Trophoblast cell (in vitro differentiated cells and primary cell): ENCODE data around the gene RCL1.

Experiments
- DNase-seq, 2 donors: peaks; one replicate each; pipeline ENCODE4 v3.0.0-alpha.2; 2016
- H2AFZ ChIP-seq: 2 replicates; pipeline ENCODE4 v1.6.1; 2013; ENCODE audit warnings: low read length, moderate library complexity, mild to moderate bottlenecking; ENCODE audit not compliant: insufficient read depth, poor library complexity
- H2AK5ac ChIP-seq: 2 replicates; pipeline ENCODE4 v1.6.1; 2013; ENCODE audit warnings: mild to moderate bottlenecking, low read length
- H2BK120ac ChIP-seq: 2 replicates; pipeline ENCODE4 v1.6.1; 2013; ENCODE audit warnings: low read length, mild to moderate bottlenecking, moderate library complexity; ENCODE audit not compliant: insufficient read depth, poor library complexity
- H2BK12ac ChIP-seq: 2 replicates; pipeline ENCODE4 v1.6.1; 2013; ENCODE audit warnings: mild to moderate bottlenecking, low read length, moderate library complexity
- H2BK5ac ChIP-seq: 2 replicates; pipeline ENCODE4 v1.6.1; 2013; ENCODE audit warnings: low read length, low read depth, moderate library complexity, mild to moderate bottlenecking; ENCODE audit not compliant: poor library complexity
- H3K14ac ChIP-seq: 2 replicates; pipeline ENCODE4 v1.6.1; 2013; ENCODE audit warnings: mild to moderate bottlenecking, low read length
- H3K18ac ChIP-seq: 2 replicates; pipeline ENCODE4 v1.6.1; 2013; ENCODE audit warnings: mild to moderate bottlenecking, low read length
- H3K23ac ChIP-seq: 2 replicates; pipeline ENCODE4 v1.6.1; 2013; ENCODE audit warnings: low read length
- H3K27ac ChIP-seq: 2 replicates; pipeline ENCODE4 v1.5.1; 2013; ENCODE audit warnings: low read depth, mild to moderate bottlenecking, inconsistent platforms, low read length, moderate library complexity
- H3K27me3 ChIP-seq: 2 replicates; pipeline ENCODE4 v1.6.1; 2013; ENCODE audit warnings: inconsistent platforms, mild to moderate bottlenecking, low read length, moderate library complexity; ENCODE audit not compliant: insufficient read depth
- H3K36me3 ChIP-seq, 2 experiments: 1 replicate in 1 of 2; 2 replicates in 1 of 2; pipeline ENCODE4 v1.6.1; 2013; ENCODE audit warnings: low read length in 2 of 2, mild to moderate bottlenecking in 2 of 2, moderate library complexity in 1 of 2; ENCODE audit not compliant: insufficient read depth in 2 of 2, control insufficient read depth in 1 of 2
- H3K4ac ChIP-seq: 2 replicates; pipeline ENCODE4 v1.6.1; 2013; ENCODE audit warnings: low read depth, mild to moderate bottlenecking, low read length, moderate library complexity
- H3K4me1 ChIP-seq, 2 experiments: 1 replicate in 1 of 2; 2 replicates in 1 of 2; pipeline ENCODE4 v1.6.1; 2013; ENCODE audit warnings: low read length in 2 of 2, mild to moderate bottlenecking in 2 of 2, moderate library complexity in 1 of 2; ENCODE audit not compliant: insufficient read depth in 2 of 2, control insufficient read depth in 1 of 2
- H3K4me2 ChIP-seq: 2 replicates; pipeline ENCODE4 v1.6.1; 2013; ENCODE audit warnings: inconsistent platforms, mild to moderate bottlenecking, low read length, moderate library complexity
- H3K4me3 ChIP-seq: 2 replicates; pipeline ENCODE4 v1.5.1; 2013; ENCODE audit warnings: mild to moderate bottlenecking, low read depth, low read length, inconsistent platforms
- H3K79me1 ChIP-seq: one replicate; pipeline ENCODE4 v1.6.1; 2013; ENCODE audit warnings: low read length
- H3K79me2 ChIP-seq: 2 replicates; pipeline ENCODE4 v1.6.1; 2013; ENCODE audit warnings: low read length, mild to moderate bottlenecking; ENCODE audit not compliant: control insufficient read depth, insufficient read depth, poor library complexity
- H3K9ac ChIP-seq: 2 replicates; pipeline ENCODE4 v1.6.1; 2013; ENCODE audit warnings: mild to moderate bottlenecking, low read length
- H3K9me3 ChIP-seq: 2 replicates; pipeline ENCODE4 v1.6.1; 2013; ENCODE audit warnings: low read depth, mild to moderate bottlenecking, control low read depth, inconsistent platforms, low read length; ENCODE audit not compliant: insufficient read depth
- H4K12ac ChIP-seq: 2 replicates; pipeline ENCODE4 v1.6.1; 2013; ENCODE audit warnings: low read depth, mild to moderate bottlenecking, low read length, moderate library complexity
- H4K8ac ChIP-seq: 2 replicates; pipeline ENCODE4 v1.6.1; 2013; ENCODE audit warnings: low read depth, mild to moderate bottlenecking, low read length, moderate library complexity
- H4K91ac ChIP-seq: one replicate; pipeline ENCODE4 v1.6.1; 2013; ENCODE audit warnings: low read depth, mild to moderate bottlenecking, low read length, moderate library complexity
- WGBS: extraction: QIAGEN DNeasy Blood & Tissue Kit; methylation state at CpG from one replicate; pipeline ENCODE4 v1.1.7; 2013; ENCODE audit warnings: missing lambda C conversion rate; ENCODE audit not compliant: insufficient read length, insufficient coverage; ENCODE audit errors: extremely low coverage; 5-methylcytosine and 5-hydroxymethylcytosine counted together

RCL1 gene

DNA sequence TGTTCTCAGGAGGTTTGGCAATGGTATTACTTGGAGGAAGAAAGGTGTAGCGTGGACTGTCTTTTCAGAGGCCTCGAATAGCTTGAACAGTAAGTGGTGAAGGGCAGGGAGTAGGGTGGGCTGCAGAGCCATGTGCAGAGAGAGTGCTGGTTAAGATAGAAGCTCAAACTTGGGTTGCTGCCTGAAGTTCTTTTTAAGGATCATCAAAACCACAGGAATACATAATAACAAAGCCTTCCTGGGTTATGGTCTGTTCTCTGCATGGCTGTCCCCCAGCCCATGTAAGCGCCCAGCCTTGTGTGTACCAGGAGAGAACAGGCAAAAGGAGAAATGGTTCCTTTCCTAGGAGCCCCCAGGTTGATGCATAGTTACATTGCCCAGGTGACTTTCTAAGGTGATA, 43.9 kb downstream of the RCL1 start:
- no CpG with 5 or more reads among the region's 3 CpGs for WGBS
- Histone ChIP-seq H3K23ac (no peak overlapping the region), H3K4me1 (no peaks in the 10 kb centered on the region), H2BK120ac (no peak overlapping the region), H3K18ac (no peak overlapping the region), H4K91ac (no peak overlapping the region), H2AK5ac (no peak overlapping the region), H3K9me3 (no peaks in the 10 kb centered on the region), H4K8ac (no peak overlapping the region), H3K27ac (no peak overlapping the region), H3K9ac (no peak overlapping the region), H2AFZ (no peak overlapping the region), H3K27me3 (no peaks in the 10 kb centered on the region), H4K12ac (no peak overlapping the region), H3K4ac (no peak overlapping the region), H2BK12ac (no peak overlapping the region), H3K4me3 (no peak overlapping the region), H3K79me1 (no peaks in the 10 kb centered on the region), H3K4me2 (no peak overlapping the region), H3K36me3 (peaks cover 0 to 2% of the 10 kb centered on the region in 2 experiments), H3K79me2 (no peaks in the 10 kb centered on the region), H3K14ac (no peak overlapping the region), H2BK5ac (no peak overlapping the region)
- DNase-seq: no peak

DNA sequence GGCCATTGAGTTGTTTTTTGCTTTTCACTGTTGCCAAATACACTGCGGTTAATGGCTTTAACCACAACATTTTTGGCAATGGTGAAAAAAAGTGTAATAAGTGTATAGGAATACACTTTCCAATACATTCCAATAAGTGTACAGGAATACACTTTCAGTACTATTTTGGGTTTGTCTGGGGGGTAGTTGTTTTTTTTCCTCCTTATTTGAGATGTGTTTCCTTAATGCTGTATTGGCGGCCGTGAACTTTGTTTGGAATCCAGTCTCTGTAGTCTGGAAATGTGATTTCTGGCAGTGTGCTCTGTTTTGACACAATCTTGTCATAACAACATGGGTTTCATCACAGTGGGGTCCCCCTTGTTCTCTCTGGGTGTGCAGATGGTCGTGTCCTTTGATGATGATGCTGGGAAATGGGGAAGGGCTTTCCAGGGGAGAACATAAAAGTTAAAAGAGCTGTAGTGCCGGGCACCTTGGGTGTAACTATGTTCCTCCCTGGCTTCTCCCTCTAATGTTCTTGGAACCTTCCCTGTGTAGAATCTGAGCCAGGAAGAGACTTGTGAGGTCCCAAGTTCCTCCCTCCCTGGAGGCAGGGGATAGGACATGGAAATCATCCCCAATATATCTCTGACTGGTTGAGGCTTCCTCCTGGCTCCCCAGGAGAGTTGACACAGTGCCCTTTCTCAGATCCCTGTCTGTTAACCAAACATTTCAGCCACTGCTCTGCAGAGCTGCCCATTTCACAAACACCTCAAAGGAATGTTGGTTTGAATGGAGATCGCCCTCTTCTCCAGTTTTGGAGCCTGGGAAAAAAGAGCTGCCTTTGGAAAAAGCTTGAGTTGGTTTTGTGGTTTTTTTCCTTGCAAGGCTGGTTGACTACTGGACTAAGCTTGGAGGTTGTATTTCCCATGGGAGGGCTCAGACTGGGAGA, 44.8 kb downstream of the RCL1 start:
- no CpG with 5 or more reads among the region's 6 CpGs for WGBS

DNA sequence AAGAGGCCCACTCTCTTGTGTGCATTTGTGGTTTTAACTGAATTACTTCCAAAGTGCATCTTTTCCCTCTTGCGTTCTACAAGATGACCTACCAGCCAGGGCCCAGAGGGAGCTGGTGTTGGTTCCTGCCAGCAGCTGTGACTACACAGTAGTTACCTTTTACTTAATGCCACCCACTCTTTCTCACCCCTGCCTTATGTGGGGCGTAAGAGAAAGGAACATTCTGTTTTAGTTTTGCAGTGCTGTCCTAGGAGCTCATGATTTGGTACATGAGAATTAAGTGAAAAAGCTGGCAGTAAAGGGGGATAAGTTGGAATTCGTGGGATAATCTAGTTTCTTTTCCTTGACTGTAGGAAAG, 45.4 kb downstream of the RCL1 start:
- Histone ChIP-seq H2AK5ac (no peak overlapping the region), H3K36me3 (peaks cover 0 to 2% of the 10 kb centered on the region in 2 experiments), H3K9me3 (no peaks in the 10 kb centered on the region), H3K4me3 (no peak overlapping the region), H3K18ac (no peak overlapping the region), H3K4me2 (no peak overlapping the region), H3K14ac (no peak overlapping the region), H3K23ac (no peak overlapping the region), H3K79me1 (no peaks in the 10 kb centered on the region), H2BK5ac (no peak overlapping the region), H3K27me3 (no peaks in the 10 kb centered on the region), H3K79me2 (no peaks in the 10 kb centered on the region), H4K91ac (no peak overlapping the region), H2BK12ac (no peak overlapping the region), H3K4me1 (no peaks in the 10 kb centered on the region), H3K4ac (no peak overlapping the region), H2AFZ (no peak overlapping the region), H2BK120ac (no peak overlapping the region), H4K8ac (no peak overlapping the region), H4K12ac (no peak overlapping the region), H3K9ac (no peak overlapping the region), H3K27ac (no peak overlapping the region)
- no peak for DNase-seq
- WGBS: no CpG with 5 or more reads among the region's 3 CpGs

More for the DNA sequence above, 44.8 kb downstream of the RCL1 start:
- Histone ChIP-seq H4K91ac (no peak overlapping the region), H2BK5ac (no peak overlapping the region), H3K27me3 (no peaks in the 10 kb centered on the region), H2AK5ac (no peak overlapping the region), H3K4ac (no peak overlapping the region), H3K79me1 (no peaks in the 10 kb centered on the region), H3K27ac (no peak overlapping the region), H3K4me2 (no peak overlapping the region), H3K4me3 (no peak overlapping the region), H3K14ac (no peak overlapping the region), H2AFZ (no peak overlapping the region), H3K18ac (no peak overlapping the region), H2BK120ac (no peak overlapping the region), H4K12ac (no peak overlapping the region), H3K79me2 (no peaks in the 10 kb centered on the region), H3K9ac (no peak overlapping the region), H2BK12ac (no peak overlapping the region), H3K36me3 (peaks cover 0 to 2% of the 10 kb centered on the region in 2 experiments), H3K9me3 (no peaks in the 10 kb centered on the region), H3K23ac (no peak overlapping the region), H3K4me1 (no peaks in the 10 kb centered on the region), H4K8ac (no peak overlapping the region)
- DNase-seq: no peak

DNA sequence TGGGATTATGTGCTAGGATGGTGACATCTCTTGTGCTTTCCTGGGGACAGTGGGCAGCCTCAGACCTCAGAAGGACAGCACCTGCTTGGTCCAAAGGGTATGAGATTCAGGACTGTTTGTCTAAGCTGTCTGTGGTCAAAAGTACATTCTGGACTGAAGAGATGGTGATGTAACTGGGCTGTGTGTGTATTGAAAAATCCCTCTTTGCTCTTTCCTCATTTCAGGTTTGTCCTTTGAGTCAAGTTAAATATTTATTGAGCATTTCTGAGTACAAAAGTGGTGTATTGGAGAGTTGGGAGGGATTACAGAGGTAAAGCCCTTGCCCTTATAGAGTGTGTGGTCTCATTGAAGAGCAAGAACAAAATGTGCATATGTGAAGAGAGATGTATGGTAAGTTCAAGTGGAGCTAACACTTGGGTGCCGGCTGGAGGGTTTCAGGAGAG, 46.7 kb downstream of the RCL1 start:
- H3K14ac ChIP-seq: no peak overlapping the region
- no peak overlapping the region for H4K91ac ChIP-seq
- H3K9ac ChIP-seq: no peak overlapping the region
- no CpG with 5 or more reads among the region's 1 CpG for WGBS
- H3K23ac ChIP-seq: no peak overlapping the region
- no peak for DNase-seq
- H3K4ac ChIP-seq: no peak overlapping the region
- no peak overlapping the region for H2AFZ ChIP-seq
- no peak overlapping the region for H3K18ac ChIP-seq
- no peak overlapping the region for H3K27ac ChIP-seq
- H2BK5ac ChIP-seq: no peak overlapping the region
- H3K9me3 ChIP-seq: no peaks in the 10 kb centered on the region
- no peak overlapping the region for H4K12ac ChIP-seq
- H2BK12ac ChIP-seq: no peak overlapping the region
- H3K79me1 ChIP-seq: no peaks in the 10 kb centered on the region
- H3K4me2 ChIP-seq: no peak overlapping the region
- no peak overlapping the region for H4K8ac ChIP-seq
- no peak overlapping the region for H2BK120ac ChIP-seq
- no peak overlapping the region for H2AK5ac ChIP-seq
- no peaks in the 10 kb centered on the region for H3K27me3 ChIP-seq
- no peaks in the 10 kb centered on the region for H3K79me2 ChIP-seq
- no peak overlapping the region for H3K4me3 ChIP-seq
- peaks cover 1 to 2% of the 10 kb centered on the region in 2 experiments for H3K36me3 ChIP-seq
- H3K4me1 ChIP-seq: no peaks in the 10 kb centered on the region
